Stimulated activated CD8-positive, alpha-beta memory T cell treated with anti-CD3 and anti-CD28 coated beads, Interleukin-15, amount 100 ng/mL, for 24 hours (primary cell): Measurements from ENCODE around the gene PTPRD.

Experiments used
- DNase-seq: peaks from one replicate; pipeline ENCODE4 v3.0.0-alpha.2; 2020; ENCODE audit warnings: low read depth

PTPRD gene

GRCh38 chr9:8572209-8572608 lies 2040.6 kb downstream of the PTPRD start:
- no peak for DNase-seq

- no peak for DNase-seq
These were observed 2041.2 kb downstream of the PTPRD start for GRCh38 chr9:8571643-8572042.

DNA sequence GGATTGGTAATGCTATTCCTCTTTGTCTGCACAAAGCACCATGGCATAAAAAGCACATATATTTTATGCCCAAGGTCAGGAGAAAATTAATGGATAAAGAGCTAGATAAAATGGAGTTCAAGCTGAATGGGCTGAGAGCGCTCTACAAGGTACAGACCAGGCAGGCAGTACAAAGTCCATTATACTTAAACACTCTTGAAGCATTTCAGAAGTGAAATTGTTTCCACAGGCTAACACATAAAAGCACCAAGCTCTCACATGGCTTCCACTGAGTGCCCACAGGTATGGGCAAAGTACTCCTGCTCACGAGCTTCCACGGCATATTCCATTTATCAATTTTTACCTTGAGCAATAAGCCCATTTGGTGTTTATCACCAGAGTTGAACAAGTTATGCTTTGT lies 2042.0 kb downstream of the PTPRD start:
- DNase-seq, result no peak

- DNase-seq, result no peak
These were observed 2043.0 kb downstream of the PTPRD start for GRCh38 chr9:8569823-8570222.

GRCh38 chr9:8567963-8568579 lies 2044.7 kb downstream of the PTPRD start:
- DNase-seq, result no peak

DNA sequence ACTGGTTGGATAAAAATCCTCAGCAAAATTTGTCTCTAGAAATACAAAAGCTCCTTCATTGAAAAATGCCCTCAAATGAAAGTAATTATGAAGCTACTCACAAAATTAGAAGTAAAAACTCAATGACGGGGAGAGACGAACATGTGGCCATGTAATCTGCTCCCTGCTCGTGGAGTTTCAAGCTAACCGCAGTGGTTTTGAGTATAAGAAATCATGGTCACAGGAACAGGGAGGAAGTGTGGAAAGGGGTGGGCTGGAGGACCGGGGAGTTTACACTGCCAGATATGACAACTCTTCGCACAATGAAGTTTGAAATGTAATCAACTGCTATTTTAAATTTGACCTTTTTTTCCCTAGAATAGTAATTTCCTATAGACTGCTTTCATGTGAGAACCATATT lies 2047.8 kb downstream of the PTPRD start:
- DNase-seq, result no peak

DNA sequence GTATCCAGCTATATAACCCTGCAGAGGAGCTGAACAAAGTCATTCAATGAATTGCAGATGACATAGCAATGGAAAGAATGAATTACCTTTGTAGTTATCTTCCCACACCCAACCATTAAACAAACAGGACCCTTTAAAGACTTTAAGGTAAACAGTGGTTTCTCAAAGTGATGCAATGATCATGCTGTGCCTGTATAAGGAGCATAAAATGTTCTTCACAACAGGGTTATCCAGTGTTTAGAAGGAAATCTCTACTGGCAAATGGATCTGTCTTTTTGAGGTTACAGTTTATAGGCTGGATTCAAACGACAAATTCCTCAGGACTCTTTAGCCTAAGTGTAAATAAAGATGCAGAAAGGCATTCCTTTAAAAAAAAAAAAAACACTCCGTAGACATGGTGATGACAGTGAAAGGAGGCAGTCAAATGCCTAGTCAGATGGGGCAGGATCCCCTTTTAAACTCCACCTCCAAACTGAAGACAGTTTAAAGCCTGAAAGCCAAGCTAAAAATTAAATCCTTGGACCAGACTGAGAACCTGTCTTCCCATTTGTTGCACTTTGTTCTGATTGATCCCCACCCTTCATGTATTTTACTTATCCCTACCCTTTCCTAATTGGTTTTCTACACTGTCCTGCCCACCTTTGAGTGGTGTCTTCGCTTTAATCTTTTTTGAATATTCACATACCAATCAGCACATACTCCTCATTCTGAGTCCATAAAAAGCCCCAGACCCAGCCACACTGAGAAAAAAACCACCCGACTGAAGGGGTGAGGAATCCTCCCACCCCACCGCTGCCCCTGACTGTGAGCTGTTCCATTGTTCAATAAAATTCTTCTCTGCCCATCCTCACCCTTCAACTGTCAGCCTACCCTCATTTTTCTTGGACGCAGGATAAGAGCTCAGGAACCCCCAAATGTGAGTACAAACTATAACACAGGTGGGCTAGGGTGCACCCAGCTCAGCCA lies 2052.0 kb downstream of the PTPRD start:
- no peak for DNase-seq

DNA sequence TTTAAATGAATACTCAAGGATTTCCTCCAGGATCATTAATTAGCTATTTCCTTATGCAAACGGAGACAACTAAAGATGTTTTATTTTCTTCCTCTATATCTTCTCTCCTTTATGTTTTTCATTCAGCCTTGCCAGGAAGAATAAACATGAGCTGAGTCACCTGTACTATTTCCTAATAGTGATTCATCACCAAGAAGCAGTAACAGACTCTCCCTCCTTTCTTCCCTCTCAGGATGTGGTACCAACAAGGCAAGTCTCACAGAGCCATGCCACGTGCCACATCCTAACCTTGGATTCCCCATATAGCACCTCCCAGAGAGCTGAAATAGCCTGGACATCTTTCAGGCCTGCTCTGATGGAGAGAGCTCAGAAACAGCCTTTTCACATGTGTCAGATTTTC lies 2054.6 kb downstream of the PTPRD start:
- DNase-seq, result no peak

DNA sequence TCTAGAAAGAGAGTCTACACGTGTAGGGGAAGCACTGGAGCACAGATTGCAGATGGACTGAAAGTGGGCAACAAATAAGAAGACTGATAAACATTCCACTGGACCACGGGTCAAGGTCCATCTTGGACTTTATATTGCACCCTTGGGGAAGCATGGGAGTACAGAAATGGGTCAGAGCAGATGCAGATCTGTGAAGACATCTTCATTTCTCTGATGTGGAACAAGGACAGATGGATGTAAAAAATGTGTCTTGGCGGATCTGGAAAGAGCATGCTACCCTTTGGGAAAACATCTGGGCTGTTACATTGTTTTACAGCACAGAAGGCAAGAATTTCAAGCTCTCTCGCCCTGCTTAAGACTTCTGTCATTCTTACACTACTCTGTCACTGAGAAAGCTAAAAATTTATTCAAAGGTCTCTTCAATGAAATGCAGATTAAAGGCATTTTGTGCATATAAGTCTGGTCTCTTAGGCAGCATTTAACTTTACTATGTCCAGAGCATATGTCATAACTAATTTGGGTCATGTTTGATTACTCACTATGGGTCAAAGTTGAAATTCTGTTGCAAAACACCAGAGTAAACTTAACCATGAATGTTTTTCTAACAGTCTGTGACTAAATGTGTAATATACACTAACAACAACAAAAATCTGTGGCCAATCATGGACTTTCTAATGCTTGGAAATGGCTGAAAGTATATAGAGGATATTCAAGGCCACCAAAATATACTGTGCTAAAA lies 2056.9 kb downstream of the PTPRD start:
- no peak for DNase-seq

- DNase-seq, result no peak
These were observed 2059.4 kb downstream of the PTPRD start for GRCh38 chr9:8553444-8553843.

DNA sequence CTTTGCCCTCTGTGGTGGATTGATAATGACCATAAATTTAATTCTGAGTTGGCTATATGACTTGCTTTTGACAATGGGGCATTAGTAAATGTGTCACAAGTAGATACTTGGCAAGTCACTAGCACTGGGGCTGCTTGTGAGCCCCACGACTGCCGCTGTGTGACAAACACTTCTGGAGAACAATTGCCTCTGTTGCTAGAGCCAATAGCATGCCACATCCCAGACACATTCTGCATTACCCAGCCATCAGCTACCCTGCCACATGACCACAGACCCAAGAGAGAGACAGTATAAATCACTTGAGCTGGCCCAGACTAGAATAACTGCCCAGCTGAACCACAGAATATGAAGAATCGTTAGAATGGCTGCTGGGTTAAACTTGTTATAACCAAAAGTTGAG lies 2060.1 kb downstream of the PTPRD start:
- DNase-seq, result no peak

DNA sequence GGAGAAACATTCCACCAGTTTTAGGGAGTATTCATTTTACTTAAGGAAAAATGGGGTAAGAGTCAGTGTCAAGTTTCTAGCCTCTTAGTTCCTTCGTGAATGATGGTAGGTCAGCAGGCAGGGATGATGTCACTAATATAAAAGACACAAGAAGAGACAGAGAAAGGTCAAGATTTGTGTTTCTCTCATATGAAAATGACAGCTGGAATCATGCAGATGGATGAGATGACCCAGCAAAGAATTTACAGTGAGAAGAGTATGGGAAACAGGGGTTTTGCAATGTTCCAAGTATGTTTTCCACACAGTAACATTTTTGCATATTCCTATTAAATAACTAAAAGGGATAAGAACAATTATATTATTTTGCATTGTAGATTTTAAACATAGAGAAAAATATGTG lies 2063.6 kb downstream of the PTPRD start:
- DNase-seq, result no peak

DNA sequence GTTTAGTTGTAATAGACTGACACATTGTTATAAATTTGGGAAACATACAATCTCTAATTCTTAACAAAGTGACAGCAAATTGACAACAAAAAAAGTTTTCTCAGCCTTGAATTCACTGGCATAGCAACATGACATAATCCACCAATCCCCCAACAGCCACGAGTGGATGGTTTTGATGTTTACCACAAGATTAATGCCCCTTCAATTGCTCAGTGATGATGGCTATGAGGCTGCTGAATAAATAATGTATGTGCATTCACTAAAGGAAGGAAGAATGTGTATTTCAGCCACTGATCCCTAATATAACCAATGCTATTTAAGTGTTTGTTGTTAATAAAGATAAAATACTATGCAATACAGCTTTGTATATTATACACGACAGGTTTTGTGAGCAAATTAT lies 2069.6 kb downstream of the PTPRD start:
- DNase-seq, result no peak

- no peak for DNase-seq
These were observed 2070.3 kb downstream of the PTPRD start for GRCh38 chr9:8542537-8542936.

- no peak for DNase-seq
These were observed 2073.1 kb downstream of the PTPRD start for GRCh38 chr9:8539681-8540197.

- no peak for DNase-seq
These were observed 2076.0 kb downstream of the PTPRD start for GRCh38 chr9:8536845-8537244.

DNA sequence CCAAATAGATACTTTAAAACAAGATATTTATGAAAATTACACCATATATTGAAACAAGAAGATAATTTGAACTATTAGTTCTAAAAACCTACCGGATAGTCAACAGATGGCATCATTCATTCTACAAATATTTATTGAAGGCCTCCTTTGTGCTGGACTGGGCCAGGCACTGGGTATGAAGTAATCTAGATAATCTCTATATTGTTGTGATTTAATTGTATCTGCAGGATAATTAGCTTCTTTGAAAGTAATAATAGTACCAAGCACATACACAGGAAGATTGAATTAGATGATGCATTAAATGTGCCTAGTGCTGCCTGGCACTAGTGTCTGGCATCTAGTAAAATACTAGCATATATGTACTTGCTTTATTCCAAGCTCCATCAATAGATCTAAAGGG lies 2078.0 kb downstream of the PTPRD start:
- DNase-seq, result no peak

DNA sequence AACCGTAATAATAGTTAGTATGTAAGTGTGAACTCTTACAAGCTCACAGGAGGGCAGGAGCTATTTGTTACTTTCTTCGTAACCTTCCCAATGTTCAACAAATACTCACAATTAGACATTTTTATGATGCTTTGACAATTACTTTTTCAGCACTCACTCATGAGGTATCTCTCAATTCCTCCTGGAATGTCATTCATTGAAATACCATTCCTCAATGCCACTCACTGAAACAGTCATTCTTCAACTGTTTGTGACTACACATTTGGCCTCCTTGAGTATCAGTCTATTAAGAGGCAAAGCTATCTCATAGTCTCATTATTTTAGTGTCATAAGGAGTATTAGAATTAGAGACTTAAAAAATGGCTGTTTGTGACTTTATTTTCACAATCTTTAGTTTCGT lies 2079.1 kb downstream of the PTPRD start:
- DNase-seq, result no peak

GRCh38 chr9:8531826-8532415 lies 2080.9 kb downstream of the PTPRD start:
- no peak for DNase-seq

DNA sequence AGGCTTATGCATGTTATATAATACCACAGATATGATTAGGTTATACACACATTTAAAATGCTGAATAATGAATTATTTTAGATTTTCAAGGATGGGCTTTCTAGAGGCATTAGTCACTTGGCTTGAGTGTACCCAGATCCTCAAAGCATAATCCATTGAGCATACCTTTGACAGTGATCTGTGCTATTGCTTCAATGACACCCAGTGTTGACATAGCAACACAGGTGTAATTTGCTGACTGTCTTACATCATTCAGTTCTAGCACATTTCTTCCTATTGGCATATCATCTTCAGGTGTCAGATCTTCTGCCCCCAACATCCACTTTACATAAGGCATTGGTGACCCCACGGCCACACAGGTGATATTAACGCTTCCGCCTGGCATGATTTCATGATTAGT lies 2091.7 kb downstream of the PTPRD start:
- no peak for DNase-seq

DNA sequence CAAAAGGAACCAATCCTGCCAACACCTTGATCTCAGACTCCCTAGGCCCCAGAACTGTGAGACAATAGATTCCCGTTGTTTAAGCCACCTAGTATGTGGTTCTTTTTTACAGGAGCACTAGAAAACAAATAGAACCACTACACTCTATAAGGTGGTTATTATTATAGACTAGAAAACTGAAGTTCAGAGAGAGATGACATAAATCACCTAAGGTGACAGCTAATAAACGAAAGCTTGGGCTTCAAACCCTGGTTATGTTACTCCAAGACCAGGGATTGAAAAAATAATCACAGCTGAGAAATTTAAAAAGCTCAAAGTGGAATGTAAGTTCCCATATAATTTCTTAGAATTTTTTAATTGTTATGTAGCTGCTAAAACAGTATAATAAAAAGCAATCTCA lies 2097.1 kb downstream of the PTPRD start:
- no peak for DNase-seq

- DNase-seq, result no peak
These were observed 2098.0 kb downstream of the PTPRD start for GRCh38 chr9:8514760-8515159.
